GM06990 (cell line): ENCODE data around the gene CST9.

Source experiments
- DNase-seq: peaks from one replicate; pipeline ENCODE4 v3.0.0-alpha.2; 2011; ENCODE audit not compliant: insufficient read length; ENCODE audit errors: extremely low read depth
- H3K27me3 ChIP-seq: replicated peaks from 2 replicates; pipeline ENCODE4 v1.6.0; 2011; ENCODE audit warnings: low read length; ENCODE audit not compliant: control insufficient read depth, insufficient read depth
- H3K36me3 ChIP-seq: 2 replicates; pipeline ENCODE4 v1.5.1; 2011; ENCODE audit warnings: low read length; ENCODE audit not compliant: control insufficient read depth, insufficient read depth
- H3K4me3 ChIP-seq: replicated peaks from 2 replicates; pipeline ENCODE4 v1.5.1; 2011; ENCODE audit warnings: low read depth, mild to moderate bottlenecking, control low read depth, low read length
- TF ChIP-seq, protein P1 (sequence below): IDR thresholded peaks from 2 replicates; pipeline ENCODE4 v1.5.1; 2011; ENCODE audit warnings: low read length, control low read depth, mild to moderate bottlenecking, inconsistent platforms; ENCODE audit not compliant: insufficient read depth, poor library complexity, severe bottlenecking

CST9 gene

DNA sequence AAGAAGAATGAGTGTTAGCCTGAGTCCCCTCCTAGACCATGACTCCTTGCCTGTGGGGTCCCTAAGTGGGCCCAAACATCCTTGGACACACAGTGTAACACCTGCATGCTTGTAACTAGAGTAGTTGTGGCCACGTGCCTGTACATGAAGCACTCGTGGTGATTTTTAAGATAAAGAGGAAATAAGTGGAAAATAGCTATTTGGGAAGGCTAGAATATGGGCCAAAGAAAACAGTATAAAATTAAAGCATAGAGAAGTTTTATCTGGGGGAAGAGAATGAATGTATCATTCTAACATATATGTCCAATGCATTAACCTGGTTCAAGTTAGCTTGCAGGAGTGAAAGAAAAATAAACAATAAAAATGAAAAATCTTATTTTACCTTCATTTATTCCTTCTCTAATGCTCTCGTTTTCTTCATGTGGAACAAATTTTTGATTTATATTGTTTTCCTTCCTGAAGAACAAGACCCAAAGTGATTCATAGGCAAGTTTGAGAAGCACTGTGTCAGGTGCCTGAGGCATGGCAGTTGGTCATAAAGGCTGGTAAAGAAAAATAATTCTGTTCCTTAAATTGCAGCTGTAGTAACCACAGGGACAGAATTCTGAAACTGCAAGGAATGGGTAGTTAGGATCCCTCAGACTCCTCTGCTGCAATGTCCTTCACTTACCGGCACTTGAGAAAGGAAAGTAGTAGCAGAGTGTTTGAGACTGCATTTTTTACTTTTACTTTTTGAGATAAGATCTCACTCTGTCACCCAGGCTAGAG, 40.6 kb upstream of the CST9 start:
- no peak for DNase-seq
- H3K36me3 ChIP-seq: no peaks in the 10 kb centered on the region
- H3K4me3 ChIP-seq: no peak overlapping the region
- H3K27me3 ChIP-seq: no peaks in the 10 kb centered on the region
- TF ChIP-seq, protein P1, sequence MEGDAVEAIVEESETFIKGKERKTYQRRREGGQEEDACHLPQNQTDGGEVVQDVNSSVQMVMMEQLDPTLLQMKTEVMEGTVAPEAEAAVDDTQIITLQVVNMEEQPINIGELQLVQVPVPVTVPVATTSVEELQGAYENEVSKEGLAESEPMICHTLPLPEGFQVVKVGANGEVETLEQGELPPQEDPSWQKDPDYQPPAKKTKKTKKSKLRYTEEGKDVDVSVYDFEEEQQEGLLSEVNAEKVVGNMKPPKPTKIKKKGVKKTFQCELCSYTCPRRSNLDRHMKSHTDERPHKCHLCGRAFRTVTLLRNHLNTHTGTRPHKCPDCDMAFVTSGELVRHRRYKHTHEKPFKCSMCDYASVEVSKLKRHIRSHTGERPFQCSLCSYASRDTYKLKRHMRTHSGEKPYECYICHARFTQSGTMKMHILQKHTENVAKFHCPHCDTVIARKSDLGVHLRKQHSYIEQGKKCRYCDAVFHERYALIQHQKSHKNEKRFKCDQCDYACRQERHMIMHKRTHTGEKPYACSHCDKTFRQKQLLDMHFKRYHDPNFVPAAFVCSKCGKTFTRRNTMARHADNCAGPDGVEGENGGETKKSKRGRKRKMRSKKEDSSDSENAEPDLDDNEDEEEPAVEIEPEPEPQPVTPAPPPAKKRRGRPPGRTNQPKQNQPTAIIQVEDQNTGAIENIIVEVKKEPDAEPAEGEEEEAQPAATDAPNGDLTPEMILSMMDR: no peak

DNA sequence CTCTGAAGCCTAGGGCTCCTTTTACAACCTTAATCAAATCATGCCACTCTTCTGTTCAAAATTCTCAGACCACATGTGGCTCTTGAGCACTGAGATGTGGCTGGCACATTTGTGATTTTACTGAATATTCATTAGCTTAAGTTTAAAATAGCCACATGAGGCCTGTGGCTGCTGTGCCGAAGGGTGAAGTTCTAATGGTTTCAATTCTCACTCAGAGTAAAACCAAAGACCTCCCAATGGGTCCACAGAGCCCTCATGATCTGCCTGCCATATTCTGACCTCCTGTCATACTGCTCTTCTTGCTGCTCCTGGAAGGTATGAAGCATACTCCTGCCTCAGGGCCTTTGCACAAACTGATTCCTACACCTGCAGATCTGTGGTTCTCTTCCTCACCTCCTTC, 39.9 kb upstream of the CST9 start:
- Histone ChIP-seq H3K4me3 (no peak overlapping the region), H3K27me3 (no peaks in the 10 kb centered on the region), H3K36me3 (no peaks in the 10 kb centered on the region)
- TF ChIP-seq, protein P1: no peak
- no peak for DNase-seq

DNA sequence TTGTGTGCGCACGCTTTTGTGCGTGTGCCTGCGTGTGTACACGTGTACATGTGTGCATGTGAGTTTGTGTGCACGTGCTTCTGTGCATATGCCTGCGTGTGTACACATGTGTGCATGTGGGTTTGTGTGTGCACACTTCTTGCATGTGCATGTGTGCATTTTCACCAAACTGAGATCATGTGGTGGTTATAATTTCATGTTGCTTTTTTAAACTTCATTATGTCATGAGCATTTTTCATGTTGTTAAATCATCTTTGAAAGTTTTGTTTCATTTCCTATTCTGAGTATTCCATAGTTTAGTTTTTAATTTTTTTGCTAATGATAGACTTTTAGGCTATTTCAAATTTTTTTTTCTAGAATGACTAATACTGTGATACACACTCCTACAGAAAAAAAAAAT, 38.4 kb upstream of the CST9 start:
- H3K36me3 ChIP-seq: no peaks in the 10 kb centered on the region
- TF ChIP-seq, protein P1: no peak
- H3K27me3 ChIP-seq: no peaks in the 10 kb centered on the region
- DNase-seq: no peak
- H3K4me3 ChIP-seq: no peak overlapping the region

DNA sequence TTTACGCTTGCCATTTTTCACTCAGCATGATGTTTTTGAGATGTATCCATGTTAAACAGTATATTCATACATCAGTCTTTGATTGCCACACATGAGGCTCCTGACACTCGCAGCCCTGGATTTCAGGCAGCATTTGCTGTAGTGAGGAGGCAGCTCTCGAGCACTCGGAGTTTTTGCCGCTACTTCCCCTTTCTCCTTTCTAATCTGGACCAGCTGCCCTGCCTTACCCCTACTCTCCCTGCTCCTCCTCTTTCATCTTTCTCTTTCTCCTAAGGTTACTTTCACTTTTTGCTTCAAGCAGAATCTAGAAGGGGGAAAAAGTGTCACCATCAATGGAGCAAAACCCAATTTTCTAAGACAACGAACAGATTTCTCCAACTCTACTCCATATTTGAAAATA, 37.9 kb upstream of the CST9 start:
- Histone ChIP-seq H3K36me3 (no peaks in the 10 kb centered on the region), H3K4me3 (no peak overlapping the region), H3K27me3 (no peaks in the 10 kb centered on the region)
- DNase-seq: no peak
- TF ChIP-seq, protein P1: no peak

DNA sequence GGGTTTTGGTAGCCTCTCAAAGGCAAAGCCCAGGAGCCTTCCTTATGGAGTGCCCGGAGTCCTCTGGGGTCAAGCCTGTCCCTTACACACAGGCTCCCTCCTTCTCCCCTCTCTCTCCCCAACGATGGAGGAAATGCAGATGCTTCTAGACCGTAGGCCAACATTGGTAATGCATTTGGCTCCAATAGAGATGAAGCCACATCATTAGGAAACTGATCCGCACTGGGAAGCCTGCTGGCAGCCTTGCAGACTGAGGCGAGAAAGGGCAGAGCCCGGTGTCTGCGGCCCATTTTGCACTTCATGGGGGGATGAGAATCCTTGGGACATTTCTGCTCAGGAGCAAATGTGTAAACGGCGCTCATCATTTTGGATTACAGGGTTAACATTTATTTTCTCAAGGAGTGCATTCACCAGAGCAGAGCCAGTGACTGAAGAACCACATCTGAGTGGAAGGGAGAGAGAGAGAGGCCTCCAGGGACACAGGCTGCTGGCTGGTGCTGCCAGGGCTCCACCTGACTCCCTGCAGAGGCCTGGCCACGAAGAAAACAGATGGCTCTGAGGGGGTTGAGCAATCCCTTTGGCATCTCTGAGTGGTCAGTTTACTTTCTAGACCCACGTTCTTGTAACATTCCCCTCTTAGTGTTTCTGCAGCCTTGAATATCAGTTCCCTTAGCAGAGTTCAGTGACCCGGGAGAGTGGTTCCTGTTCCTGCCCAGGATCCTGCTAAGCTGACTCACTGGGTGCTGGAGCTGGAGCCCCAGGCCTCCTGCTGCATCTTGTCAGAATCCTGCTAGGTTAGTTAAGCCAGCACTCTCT, 36.4 kb upstream of the CST9 start:
- DNase-seq: no peak
- TF ChIP-seq, protein P1: no peak
- Histone ChIP-seq H3K36me3 (no peaks in the 10 kb centered on the region), H3K4me3 (no peak overlapping the region), H3K27me3 (no peaks in the 10 kb centered on the region)
